ACHN (cell line): Measurements from ENCODE around the gene NCK1.

Experiments
- DNase-seq: peaks from one replicate; pipeline ENCODE4 v3.0.0-alpha.2; 2015
- in situ Hi-C: cut with HindIII; loops from 2 replicates; pipeline ENCODE4 v1.10.0; 2017; ENCODE audit warnings: low sequenced_read_pairs, low pct_ligation_motif_present, low pct_unique_long_range_greater_than_20kb

The NCK1 gene

DNA sequence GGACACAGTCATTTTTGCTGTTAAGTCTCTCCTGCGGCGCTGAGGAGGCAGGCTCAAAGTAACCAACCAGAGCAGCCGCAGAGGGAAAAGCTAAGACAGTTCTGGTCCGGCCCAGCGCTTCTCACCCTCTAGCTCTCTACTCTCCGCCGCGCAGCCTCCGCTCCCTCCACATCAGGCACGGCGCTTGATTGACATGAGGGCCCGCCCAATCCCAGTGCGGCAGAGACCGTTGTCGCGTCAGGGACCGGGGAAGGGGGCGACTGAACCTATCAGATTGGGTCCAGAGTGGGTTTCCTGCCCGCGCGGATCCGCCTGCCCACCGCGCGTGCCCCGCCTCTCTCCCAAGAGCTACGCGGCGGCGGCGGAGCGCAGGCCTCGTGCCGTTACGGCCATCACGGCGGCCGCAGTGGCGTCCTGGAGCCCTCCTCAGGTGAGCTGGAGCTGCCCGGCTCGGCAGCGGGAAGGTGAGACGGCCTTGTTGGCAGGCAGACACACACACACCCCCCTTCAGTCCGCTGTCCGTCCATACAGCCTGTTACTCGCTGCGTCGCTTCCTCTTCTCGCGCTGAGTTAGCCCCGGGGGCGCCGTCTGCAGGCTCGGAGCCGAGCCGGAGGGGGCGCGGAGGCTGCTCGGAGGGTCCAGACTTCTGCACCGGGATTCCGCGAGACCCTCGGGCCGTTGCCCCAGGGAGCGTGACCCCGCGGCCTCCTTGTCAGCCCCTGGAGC lies at the start of gene NCK1:
TSS of gene NCK1 (plus strand) at position 319 of the 727 bp plus-strand sequence. CDS start 65,794 bp downstream, outside the sequence.
- peak; percentile 97 for DNase-seq
- in situ Hi-C loops = no loop called here

DNA sequence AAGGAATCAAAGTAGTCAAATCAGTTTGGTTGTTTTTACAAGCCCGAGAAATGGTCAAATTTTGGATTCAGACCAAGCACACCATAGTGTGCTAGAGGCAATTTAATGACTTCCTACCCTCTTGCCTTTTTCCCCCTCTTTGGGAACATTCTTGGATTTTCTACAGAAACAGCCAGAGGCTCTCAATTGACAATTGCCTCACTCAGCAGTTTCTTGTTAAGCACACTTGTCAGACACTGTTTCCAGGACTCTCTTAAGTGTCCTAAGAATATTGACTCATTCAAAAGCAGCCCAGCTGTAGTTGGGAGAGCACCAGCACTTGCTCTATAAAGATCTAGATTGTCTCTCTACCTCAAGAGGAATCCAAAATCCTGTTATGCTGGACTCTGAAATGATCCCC lies 44.6 kb upstream of the NCK1 start:
- in situ Hi-C loops = no loop called here
- peak; percentile 2 for DNase-seq

DNA sequence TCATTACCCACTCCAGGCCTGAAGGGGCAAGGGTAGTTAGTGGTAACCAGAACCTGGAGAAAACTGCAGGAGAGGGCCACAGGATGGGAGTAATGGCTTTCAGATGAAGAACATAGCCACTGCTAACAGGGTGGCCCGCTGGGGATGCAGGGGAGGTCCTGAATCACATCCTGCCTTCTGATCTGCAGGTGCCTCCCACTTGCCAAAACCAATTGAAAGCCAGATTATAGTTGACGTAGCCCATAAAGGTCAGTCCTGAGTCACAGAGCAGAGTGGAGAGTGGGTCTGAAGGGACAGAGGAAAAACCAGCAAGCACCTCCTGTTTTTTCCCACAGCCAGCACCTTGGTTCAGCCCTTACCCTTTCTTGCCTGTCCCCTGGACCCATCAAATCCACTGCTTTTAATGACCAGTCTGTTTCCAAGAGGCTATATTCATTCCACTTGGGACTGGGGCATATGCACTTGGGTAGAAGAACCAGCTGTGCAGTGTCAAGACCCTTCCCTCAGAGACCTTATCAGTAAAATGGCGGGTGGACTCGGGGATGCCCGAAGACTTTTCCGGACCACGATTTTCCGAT lies 43.7 kb upstream of the NCK1 start:
- in situ Hi-C loops = no loop called here
- DNase-seq = peak; percentile 95

DNA sequence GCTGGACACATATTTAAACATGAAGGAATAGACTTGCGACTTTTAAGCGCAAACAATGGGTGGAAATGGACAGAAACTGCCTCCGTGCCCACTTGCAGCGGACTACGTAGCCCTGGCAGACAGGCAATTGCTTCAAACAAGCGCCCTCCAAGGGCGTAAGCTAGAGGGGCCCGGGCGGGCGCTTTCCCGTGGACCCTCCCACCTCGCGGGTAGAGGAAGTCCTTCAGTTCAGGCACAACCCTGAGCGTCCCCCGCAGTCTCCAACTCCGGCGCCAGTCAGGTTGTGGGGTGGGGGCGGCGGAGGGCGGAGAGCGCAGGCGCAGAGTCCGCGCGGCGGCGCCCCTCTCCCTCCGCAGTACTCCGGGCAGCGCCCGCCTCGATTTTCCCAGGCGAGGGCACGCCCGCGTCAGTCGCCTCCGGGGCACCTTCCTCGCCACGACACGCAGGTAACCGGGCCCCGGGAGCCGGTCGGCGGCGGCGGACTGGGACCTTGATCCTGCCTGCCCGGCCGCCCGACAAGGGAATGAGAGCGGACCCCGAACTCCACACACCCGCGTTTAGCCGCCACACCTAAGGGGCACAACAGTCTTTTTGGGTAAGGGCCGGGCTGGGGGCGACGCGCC lies 43.1 kb upstream of the NCK1 start, which contains the start of gene SLC35G2:
TSS of gene SLC35G2 (plus strand) at position 358 of the 623 bp plus-strand sequence. CDS start 35,335 bp downstream, outside the sequence.
- peak; percentile 75 for DNase-seq
- in situ Hi-C loops = no loop called here

DNA sequence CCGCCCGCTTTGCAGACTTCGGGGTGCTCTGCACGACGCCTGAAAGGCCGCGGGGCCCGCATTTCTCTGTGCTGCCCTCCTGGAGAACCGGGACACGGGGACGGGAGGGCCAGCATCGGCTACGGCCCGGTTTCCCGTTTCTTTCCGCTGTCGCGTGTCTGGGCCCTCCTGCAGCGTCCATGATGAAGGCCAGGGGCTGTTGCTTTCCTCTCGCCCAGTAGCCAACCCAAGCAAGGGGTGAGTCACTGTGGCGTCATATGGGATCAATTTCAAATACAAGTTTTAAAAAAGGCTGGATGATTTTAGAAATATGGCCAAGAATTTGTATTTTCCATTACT lies 42.6 kb upstream of the NCK1 start:
- peak; percentile 69 for DNase-seq
- in situ Hi-C loops = no loop called here

DNA sequence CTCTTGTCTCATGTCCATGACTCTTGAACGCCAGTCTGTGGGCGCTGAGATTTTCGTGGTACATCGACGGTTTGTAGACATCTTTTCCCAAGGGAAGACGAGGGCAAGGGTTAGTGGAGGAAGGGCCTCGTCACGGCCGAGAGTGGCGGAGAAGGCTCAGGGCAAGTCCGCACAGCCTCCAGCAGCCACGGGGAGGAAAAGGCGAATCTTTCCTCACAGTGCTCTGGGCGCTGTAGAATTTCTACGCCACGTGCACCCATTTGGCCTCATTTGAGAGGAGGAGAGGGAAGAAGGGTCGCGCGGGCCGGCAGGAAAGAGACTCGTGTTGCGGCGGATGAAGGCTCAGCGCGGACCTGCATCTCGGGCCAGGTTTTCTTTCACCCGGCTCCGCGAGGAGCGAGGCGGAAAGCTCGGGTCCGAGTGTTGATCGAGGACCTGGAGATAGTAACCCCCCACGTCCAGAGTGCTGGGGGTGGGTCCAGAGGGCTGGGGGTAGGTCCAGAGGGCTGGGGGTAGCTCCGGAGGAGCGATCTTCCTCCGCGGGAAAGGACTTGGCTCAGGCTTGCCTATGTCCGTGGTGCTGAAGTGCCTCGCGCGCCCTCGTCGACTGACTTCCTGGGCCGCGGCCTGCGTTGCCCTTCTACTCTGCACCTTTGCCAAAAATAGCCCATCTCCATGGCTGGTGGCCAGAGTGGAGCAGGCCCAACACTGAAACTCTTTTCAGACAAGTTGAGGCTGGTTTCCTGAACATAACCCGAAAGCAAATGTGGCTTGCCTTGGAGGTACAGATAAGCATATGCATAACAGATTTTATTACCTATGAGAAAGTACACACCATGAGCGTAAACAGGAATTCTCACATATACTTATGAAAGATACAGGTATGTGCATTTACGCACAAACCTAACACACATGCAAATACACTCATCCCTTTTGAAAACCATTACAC lies 42.0 kb upstream of the NCK1 start:
- in situ Hi-C loops = no loop called here
- DNase-seq = peak; percentile 74

DNA sequence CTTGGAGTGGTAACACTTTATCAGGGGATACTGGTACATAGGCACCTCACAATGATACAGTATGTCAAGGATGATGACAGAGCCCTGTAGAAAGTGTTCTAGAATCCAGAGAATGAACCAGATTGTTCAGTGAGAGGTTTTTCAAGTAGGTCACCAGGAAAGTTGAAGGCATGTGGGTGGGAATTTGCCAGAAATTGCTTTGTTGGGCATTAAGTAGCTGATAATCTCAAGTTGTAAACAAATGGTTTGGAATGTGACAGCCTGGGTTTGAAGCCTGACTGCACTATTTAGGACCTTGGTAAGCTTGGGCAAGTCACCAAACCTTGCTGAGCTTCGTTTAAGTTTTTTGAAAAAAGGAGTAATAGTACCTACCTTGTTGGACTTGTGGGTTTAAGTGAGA lies 30.5 kb upstream of the NCK1 start:
- DNase-seq = no peak
- in situ Hi-C loops = no loop called here

DNA sequence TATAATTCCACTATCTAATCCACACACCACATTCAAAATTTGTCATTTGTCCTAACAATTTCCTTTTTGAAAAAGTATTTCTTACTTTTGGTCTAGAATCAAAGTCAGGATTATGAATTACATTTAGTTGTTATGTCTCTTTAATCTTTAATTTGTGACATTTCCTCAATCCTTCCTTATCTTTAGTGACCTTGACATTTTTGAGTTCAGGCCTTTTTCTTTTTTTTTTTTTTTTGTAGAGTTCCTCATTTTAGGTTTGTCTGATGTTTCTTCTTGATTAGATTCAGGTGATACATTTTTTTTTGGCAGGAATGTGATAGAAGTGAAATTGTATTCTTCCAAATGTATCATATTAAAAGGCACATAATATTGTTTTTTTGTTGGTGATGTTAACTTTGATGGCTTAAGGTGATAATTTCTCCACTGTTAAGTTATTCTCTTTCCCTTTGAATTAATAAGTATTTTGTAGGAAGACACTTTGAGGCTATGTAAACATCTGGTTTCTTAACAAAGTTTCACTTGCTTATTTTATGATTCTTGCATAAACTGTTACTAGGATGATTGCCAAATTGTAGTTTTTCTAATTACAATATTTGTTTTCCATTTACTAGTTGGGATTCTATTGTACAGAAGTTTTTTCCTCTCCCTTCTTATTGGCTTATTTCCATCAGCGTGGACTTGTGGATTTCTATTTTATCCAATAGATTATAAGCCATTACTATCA lies 26.8 kb upstream of the NCK1 start:
- in situ Hi-C loops = no loop called here
- no peak for DNase-seq

DNA sequence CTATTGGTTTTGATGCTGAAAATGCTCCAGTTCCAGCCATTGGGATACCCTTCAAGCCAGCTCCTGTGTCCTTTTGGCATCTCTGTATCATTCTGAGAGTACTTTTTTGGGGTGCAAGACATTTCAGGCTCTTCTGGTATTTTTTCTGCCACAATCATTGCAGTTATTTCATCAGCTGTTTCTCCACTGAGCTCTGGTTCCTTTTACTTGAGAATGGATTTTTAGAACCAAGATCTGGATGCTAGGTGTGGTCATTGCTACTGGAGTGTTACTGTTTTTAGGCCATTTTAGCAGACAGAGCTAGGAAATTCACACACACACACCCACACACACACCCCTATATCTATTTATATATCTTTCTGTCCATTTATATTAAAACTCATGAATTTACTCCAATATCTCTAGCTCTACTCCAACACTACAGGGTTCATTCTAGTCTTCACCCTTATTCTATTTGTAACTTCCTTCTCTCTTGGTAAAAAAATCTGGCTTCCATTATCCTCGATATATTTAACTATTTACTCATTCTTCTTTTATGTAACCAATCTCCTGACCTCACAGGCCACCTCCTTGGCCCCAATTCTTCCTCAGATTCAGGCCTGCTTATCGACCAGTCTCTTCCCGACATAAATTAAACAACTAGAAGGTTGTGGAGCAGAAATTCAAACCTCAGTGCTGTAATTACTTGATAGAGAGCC lies 26.0 kb upstream of the NCK1 start:
- no peak for DNase-seq
- in situ Hi-C loops = no loop called here

DNA sequence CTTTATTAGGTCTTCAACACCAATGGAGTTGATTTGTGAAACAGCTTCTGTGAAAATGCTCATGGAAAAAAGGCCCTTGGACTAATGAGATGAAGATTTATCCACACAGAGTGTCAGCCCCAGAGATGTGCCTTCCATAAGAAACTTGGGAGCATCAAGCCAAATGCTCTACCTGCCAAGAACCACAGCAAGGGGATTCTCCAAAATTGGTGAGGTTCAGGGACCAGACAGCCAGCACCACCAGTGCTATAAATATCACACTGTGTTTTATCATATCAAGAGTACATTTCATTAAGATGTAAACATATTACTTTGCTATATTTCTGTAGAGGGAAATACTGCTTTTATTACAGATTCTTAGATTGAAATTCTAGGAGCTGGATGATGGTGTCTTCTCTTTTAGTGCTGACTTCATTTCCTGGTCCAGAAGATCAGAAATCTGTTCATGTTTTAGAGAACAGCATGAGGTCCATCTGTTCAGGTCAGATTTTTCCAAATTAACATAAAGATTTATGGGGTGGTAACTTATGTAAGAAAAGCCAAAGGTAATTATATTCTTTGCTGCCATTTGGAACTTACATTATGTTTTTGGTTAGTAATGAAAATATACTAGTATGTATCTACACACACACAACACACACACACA lies 25.4 kb upstream of the NCK1 start:
- in situ Hi-C loops = no loop called here
- DNase-seq = no peak

DNA sequence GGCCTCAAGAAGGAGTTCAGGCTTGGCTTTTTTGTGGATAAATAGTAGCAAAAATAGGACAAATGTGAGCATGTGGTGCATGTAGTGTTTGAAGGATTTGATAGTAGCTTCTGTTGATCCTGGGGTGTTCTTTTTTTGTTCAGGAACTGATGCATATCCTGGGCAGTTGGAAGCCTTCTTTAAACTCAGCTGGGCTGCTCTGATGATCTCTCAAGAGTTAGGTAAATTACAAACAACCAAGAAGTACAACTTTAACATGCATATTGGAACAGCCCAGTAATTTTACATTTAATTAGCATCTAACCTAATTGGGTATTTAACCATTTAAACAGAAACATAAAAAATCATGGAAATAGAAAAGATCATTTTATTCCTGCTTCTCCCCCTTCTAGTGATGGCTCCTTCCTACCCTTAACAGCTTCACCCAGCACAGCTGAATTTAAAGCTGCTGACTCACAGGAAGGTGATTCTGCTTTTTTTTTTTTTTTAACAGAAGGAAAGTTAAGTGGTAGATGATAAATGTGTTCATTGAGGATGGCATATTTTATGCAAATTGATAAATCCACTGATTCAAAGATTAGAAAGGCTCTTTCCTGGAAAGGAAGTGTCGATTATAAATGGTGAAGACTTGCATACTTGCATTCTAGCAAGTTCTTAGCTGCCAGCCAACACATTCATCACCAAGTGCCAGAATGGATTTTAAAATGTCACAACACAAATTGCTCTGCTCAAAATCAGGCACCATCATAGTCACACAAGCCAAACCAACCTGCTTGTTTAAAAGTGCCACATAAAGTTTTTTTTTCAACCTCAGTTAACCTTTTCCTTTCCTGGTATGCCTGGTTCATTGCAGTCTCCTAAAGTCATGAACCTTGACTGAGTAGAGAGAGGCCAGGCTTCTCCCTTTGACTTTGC lies 23.1 kb upstream of the NCK1 start:
- peak; percentile 48 for DNase-seq
- in situ Hi-C loops = no loop called here

DNA sequence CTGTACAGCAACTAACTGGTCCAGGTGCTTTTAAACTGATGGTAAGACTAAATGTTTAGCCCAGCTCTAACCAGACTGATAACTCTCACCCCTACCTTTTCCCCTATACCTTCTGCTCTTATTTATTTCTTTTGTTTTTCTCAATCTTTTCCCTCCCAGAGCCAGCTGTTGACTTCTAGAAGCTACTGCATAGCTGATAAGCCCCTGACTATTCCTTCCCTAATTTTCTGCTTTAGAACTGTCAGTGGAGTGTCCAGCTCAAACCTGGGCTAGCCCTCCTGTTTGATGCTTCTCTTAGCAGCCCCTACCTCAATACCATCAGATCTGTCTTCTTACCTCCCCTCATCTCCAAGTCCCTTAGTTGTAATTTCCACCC lies 22.5 kb upstream of the NCK1 start:
- in situ Hi-C loops = no loop called here
- DNase-seq = no peak

DNA sequence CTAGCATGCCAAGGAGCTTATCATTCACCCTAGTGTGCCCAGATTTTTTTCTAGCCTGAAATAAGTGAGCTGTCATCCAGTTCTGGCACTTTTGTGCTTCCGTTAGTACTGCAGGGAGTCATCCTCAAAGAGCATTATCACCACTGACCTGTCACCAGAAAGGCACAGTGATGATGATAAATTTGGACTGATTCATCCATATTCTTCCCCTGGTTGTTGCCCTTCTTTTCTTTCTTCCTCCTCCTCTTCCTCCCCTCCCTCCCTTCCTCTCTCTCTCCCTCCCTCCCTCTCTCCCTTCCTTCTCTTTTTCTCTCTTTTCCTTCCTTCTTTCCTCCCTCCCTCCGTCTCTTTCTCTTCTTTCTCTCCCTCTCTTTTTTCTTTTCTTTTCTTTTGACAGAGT lies 21.8 kb upstream of the NCK1 start:
- in situ Hi-C loops = no loop called here
- no peak for DNase-seq

DNA sequence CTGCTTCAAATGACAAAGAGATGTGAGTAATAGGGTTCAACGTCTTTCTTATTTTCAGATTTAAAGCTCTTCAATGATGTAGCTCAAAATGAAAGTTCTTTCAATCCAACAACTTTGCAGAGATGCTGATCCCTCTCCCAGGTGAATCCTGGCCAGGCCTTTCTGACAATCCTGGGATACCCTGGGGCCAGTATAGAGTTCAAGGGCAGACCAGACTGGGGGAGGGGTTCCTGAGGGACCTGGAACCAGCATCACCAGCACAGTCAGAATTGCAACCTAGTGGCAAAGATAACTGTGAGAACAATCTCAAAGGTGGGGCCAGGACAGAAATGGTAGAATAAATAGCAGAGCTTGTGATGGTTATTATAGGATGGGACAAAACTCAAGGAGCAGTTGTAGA lies 19.7 kb upstream of the NCK1 start:
- in situ Hi-C loops = no loop called here
- no peak for DNase-seq

DNA sequence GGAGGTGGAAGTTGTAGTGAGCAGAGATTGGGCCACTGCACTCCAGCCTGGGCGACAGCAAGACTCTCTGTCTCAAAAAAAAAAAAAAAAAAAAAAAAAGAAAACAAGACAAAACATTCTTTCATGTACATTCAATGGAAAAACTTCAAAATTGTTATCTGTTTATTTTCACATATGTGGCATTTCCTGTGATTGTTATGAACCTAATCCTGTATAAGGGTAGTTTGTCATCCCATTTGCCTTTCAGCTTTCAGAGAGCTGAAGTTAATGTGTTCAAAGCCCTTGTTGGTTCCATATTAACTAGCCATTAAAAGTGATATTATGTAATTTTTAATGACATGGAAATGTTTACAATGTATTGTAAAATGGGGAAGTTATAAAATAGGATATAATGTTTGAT lies 17.3 kb upstream of the NCK1 start:
- in situ Hi-C loops = no loop called here
- DNase-seq = no peak

DNA sequence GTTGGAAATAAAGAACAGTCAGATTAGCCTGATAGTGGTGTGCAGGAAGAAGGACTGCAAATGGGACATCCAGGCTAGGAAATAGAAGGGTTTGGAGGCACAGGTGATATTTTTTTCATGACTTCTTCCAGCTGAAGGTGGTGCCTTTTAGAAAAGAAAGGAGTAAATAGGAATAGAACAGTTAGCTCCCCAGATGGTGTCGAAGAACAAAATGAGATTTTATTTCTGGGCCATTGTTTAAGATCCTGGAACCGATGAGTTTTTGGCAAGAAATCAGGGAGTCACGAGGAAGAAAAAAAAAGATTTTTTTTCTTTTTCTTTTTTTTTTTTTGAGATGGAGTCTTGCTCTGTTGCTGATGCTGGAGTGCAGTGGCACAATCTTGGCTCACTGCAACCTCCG lies 9.8 kb upstream of the NCK1 start:
- in situ Hi-C loops = no loop called here
- DNase-seq = no peak

DNA sequence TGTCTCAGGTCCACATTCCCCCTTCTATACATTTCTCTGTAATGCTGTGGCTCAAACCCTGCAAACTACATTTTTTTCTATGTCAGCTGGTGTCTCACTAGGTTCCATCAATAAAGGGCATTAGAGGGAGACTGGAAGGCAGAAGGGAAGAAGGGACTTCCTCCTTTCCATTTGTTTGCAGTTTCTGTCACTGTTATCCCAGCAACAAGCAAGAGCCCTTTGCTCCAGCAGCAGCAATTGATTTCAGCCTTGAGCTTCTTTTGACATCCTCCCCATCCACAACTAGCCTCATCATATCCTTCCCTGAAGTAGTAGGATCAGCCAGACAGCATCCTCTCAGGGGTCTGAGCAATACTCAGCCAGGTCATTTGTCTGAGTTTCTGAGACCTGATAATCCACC lies 5.3 kb upstream of the NCK1 start:
- in situ Hi-C loops = no loop called here
- DNase-seq = no peak
